Epithelial cell of esophagus (primary cell): ENCODE measurements around the gene CHRNA4.
A peak's percentile ranks its signal among the peaks of the same experiment; 100 is the strongest.
"Not testable (repeated sequence)": the region's sequence is repeated elsewhere in the genome, so short reads cannot be mapped to it uniquely, and the experiment has no call there.

Experiments used
- DNase-seq: peaks from one replicate; pipeline ENCODE4 v3.0.0; 2010; ENCODE audit warnings: low read depth
- H3K4me3 ChIP-seq: 2 replicates; pipeline ENCODE4 v1.5.1; 2011; ENCODE audit warnings: mild to moderate bottlenecking, low read length, control low read depth
- CTCF ChIP-seq: IDR thresholded peaks from 2 replicates; pipeline ENCODE4 v1.5.1; 2011; ENCODE audit warnings: low read depth, mild to moderate bottlenecking, low read length, control low read depth, inconsistent platforms; ENCODE audit not compliant: insufficient read depth; ENCODE audit errors: missing control alignments

Gene CHRNA4

GRCh38 chr20:63346131-63347080 lies 14.7 kb downstream of the CHRNA4 start:
- no peak for DNase-seq
- TF ChIP-seq CTCF = no peak
- no peak overlapping the region for H3K4me3 ChIP-seq

- no peak for DNase-seq
- no peak for TF ChIP-seq CTCF
- H3K4me3 ChIP-seq = no peak overlapping the region
These were observed 15.6 kb downstream of the CHRNA4 start for GRCh38 chr20:63345328-63346100.

GRCh38 chr20:63344616-63345327 lies 16.4 kb downstream of the CHRNA4 start:
- no peak for TF ChIP-seq CTCF
- DNase-seq = no peak
- no peak overlapping the region for H3K4me3 ChIP-seq

GRCh38 chr20:63343460-63344445 lies 17.4 kb downstream of the CHRNA4 start:
- H3K4me3 ChIP-seq = no peak overlapping the region
- no peak for DNase-seq
- TF ChIP-seq CTCF = no peak

- no peak overlapping the region for H3K4me3 ChIP-seq
- no peak for TF ChIP-seq CTCF
- DNase-seq = no peak
These were observed 18.3 kb downstream of the CHRNA4 start for GRCh38 chr20:63342561-63343459.

- not testable (repeated sequence) for H3K4me3 ChIP-seq, DNase-seq
These were observed 20.9 kb downstream of the CHRNA4 start for GRCh38 chr20:63340158-63340688.

GRCh38 chr20:63339154-63340094 lies 21.7 kb downstream of the CHRNA4 start:
- not testable (repeated sequence) for H3K4me3 ChIP-seq
- peak; percentile 8 for DNase-seq
